OCI-LY3 (cell line): ENCODE measurements around the gene RNU1-1.
"Not testable (repeated sequence)": the region's sequence is repeated elsewhere in the genome, so short reads cannot be mapped to it uniquely, and the experiment has no call there.

Source experiments
- CTCF ChIP-seq: fragments of 200-600, 300-600 bp; sonication (generic); IDR thresholded peaks from 2 replicates; pipeline ENCODE4 v1.5.1; 2014; ENCODE audit warnings: antibody characterized with exemption, low read length, low read depth
- EZH2phosphoT487 ChIP-seq: fragments of 200-600 bp; shearing (Covaris generic); IDR thresholded peaks from 2 replicates; pipeline ENCODE4 v1.6.1; 2018; ENCODE audit warnings: antibody characterized with exemption, mixed run types, low read depth

GRCh38 chr1:16506364-16507136, 7.5 kb downstream of the RNU1-1 start:
- not testable (repeated sequence) for TF ChIP-seq CTCF, EZH2phosphoT487
